ENCODE results near the gene GEMIN5.

DNA sequence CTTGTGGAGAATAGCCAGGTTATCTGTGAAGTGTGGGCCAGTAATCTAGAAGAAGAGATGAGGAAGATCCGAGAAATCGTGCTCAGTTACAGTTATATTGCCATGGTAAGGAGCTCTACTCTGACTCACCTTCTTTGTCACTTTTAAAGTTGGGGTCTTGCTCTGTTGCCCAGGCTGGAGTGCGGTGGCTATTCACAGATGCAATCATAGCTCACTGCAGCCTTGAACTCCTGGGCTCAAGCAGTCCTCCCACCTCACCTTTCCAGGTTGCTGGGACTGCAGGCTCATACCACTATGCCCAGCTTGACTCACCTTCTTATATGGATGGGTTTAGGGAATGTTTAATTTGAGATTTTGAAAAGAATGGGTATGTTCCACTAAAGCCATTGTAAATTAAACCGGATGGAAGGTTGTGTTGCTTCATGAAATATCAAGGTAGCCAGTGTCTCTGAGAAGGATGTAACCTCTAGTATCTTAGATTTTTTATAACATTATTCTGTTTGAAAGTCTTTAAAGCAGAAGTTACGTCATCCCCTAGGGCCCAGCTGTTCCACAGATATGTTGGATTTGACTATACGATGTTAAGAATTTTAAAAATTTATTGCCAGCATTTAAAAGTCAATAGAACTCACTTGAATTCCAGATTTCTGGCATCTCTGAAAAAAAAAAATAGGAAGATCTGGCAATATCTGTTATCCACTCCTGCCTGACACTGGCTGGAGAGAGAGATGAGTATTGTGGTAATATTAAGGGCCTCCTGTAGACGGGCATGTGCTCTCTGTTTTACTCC lies 74.5 kb downstream of the GEMIN5 start:
- TF ChIP-seq, protein P1, sequence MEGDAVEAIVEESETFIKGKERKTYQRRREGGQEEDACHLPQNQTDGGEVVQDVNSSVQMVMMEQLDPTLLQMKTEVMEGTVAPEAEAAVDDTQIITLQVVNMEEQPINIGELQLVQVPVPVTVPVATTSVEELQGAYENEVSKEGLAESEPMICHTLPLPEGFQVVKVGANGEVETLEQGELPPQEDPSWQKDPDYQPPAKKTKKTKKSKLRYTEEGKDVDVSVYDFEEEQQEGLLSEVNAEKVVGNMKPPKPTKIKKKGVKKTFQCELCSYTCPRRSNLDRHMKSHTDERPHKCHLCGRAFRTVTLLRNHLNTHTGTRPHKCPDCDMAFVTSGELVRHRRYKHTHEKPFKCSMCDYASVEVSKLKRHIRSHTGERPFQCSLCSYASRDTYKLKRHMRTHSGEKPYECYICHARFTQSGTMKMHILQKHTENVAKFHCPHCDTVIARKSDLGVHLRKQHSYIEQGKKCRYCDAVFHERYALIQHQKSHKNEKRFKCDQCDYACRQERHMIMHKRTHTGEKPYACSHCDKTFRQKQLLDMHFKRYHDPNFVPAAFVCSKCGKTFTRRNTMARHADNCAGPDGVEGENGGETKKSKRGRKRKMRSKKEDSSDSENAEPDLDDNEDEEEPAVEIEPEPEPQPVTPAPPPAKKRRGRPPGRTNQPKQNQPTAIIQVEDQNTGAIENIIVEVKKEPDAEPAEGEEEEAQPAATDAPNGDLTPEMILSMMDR (conservative IDR thresholded peaks at IDR 0.05; ENCODE audit: low read depth, low read length), result no peak
- TF ChIP-seq EZH2 (IDR thresholded peaks at IDR 0.05; ENCODE audit: borderline replicate concordance, low read depth, low read length, poor library complexity, severe bottlenecking), result no peak
